Activated CD8-positive, alpha-beta memory T cell treated with anti-CD3 and anti-CD28 coated beads, Interleukin-2, amount 50 U/mL, for 1 hour (primary cell): ENCODE data around the gene RPL35.
"Not testable (repeated sequence)": the region's sequence is repeated elsewhere in the genome, so short reads cannot be mapped to it uniquely, and the experiment has no call there.

Experiments used
- DNase-seq: peaks from one replicate; pipeline ENCODE4 v3.0.0-alpha.2; 2020; ENCODE audit errors: extremely low read depth

Gene RPL35

GRCh38 chr9:124852829-124853531 lies 8.8 kb downstream of the RPL35 start, which contains the start of gene WDR38:
Gene WDR38, plus strand, starts transcription at chr9:124853460. Its CDS starts 72 bp downstream, at chr9:124853532.
- DNase-seq: no peak

- DNase-seq: no peak
Observed at GRCh38 chr9:124852121-124852828, 9.5 kb downstream of the RPL35 start.

GRCh38 chr9:124849801-124850200 lies 12.0 kb downstream of the RPL35 start:
- DNase-seq: no peak

- DNase-seq: no peak
Observed at GRCh38 chr9:124846969-124847368, 14.8 kb downstream of the RPL35 start.

GRCh38 chr9:124846467-124846866 lies 15.3 kb downstream of the RPL35 start:
- not testable (repeated sequence) for DNase-seq

- no peak for DNase-seq
Observed at GRCh38 chr9:124844291-124844690, 17.5 kb downstream of the RPL35 start.

- DNase-seq: no peak
Observed at GRCh38 chr9:124843456-124844034, 18.2 kb downstream of the RPL35 start.

GRCh38 chr9:124841075-124841821 lies 20.5 kb downstream of the RPL35 start:
- no peak for DNase-seq

GRCh38 chr9:124840300-124840833 lies 21.4 kb downstream of the RPL35 start:
- DNase-seq: no peak

GRCh38 chr9:124839612-124840299 lies 22.0 kb downstream of the RPL35 start:
- DNase-seq: no peak

- not testable (repeated sequence) for DNase-seq
Observed at GRCh38 chr9:124838567-124839275, 23.0 kb downstream of the RPL35 start.

GRCh38 chr9:124838132-124838531 lies 23.6 kb downstream of the RPL35 start:
- not testable (repeated sequence) for DNase-seq

GRCh38 chr9:124835026-124835557 lies 26.7 kb downstream of the RPL35 start:
- no peak for DNase-seq

GRCh38 chr9:124834591-124834990 lies 27.2 kb downstream of the RPL35 start:
- DNase-seq: no peak

GRCh38 chr9:124831642-124832364 lies 30.0 kb downstream of the RPL35 start:
- no peak for DNase-seq

- no peak for DNase-seq
Observed at GRCh38 chr9:124830593-124830992, 31.2 kb downstream of the RPL35 start.

GRCh38 chr9:124829334-124829669 lies 32.5 kb downstream of the RPL35 start:
- DNase-seq: no peak

- no peak for DNase-seq
Observed at GRCh38 chr9:124828489-124829333, 33.0 kb downstream of the RPL35 start.
